GM21529 (cell line): ENCODE measurements around the gene KLHL2.
"Not testable (repeated sequence)": the region's sequence is repeated elsewhere in the genome, so short reads cannot be mapped to it uniquely, and the experiment has no call there.

ENCODE experiments used
- ATAC-seq: cut with Tn5 transposase; IDR thresholded peaks from one replicate; pipeline ENCODE4 v1.9.1; 2021; ENCODE audit not compliant: unreplicated experiment

Gene KLHL2, protein sequence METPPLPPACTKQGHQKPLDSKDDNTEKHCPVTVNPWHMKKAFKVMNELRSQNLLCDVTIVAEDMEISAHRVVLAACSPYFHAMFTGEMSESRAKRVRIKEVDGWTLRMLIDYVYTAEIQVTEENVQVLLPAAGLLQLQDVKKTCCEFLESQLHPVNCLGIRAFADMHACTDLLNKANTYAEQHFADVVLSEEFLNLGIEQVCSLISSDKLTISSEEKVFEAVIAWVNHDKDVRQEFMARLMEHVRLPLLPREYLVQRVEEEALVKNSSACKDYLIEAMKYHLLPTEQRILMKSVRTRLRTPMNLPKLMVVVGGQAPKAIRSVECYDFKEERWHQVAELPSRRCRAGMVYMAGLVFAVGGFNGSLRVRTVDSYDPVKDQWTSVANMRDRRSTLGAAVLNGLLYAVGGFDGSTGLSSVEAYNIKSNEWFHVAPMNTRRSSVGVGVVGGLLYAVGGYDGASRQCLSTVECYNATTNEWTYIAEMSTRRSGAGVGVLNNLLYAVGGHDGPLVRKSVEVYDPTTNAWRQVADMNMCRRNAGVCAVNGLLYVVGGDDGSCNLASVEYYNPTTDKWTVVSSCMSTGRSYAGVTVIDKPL

DNA sequence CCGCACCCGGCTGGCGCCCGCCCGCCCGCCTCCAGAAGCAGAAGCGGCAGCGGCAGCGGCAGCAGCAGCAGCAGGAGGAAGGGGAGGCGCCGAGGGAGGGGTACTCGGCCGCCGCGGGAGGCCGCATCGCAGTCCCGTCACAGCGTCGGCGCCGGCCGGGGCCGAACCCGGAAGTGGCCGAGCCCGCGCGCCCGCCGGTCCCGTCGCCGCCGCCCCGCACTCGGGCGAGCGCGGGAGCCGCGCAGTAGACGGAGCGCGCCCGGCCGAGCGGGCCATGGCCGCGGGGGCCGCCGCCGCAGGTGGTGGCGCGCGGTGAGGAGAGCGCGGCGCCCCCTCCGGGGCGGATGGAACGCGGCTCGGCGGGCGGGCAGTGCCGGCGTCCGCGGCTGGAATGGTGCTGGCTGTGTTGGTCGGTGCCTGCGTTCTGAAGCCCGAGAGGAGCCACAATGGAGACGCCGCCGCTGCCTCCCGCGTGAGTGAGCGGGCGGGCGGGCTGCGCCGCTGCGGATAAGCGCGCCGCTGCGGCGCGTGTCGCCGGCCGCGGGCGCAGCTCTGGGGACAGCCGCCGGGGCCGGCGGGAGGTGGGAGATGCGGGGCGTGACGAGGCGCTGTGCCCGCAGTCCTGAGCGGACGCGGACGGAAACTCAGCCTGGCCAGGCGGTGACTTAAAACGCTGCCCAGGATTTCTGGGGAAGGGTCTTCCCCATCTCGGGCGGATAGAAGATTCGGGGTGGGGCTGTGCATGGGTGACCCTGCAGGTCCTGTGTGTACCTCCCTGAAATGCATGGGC, at the start of gene KLHL2:
Gene KLHL2, plus strand, starts transcription at position 131 of the 790 bp plus-strand sequence. Its CDS starts 316 bp downstream, at position 447.
- peak; percentile 85 for ATAC-seq

DNA sequence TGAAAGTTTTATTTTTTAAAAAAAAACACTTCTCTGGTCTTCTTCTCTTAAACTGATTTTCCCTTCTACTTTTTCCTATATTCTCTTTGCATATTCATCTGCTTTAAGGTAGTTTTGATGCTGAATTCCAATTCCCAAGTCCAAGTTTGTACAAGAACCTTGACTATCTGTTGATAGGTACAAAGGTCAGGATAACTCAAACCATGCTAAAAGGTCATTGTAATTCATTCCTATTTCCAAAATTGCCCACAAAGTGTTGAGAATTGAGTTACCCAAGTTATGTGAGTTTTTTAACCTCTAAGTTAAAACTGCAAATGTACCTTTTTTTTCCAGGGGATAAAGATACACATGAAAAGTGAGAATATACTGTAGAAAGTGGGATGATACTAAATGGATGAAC, 48.6 kb upstream of the KLHL2 start:
- no peak for ATAC-seq

DNA sequence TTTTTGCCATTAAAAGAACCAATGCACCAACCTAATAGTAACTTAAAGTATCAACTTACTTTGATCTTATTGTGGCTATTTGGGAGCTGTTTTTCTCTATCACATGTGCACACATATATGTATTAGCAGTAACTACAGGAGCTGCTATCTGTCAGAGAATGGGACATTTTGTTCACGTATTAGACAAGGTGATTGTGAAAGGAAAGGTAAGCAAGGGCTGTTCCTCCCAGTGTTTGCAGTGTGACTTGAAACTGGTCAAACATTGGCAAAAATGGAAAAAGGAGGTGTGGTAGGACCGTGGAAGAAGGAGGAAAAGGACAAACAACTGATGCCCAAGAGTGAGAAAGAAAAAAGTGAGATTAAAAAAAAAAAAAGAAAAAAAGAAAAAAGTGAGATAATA, 43.1 kb upstream of the KLHL2 start:
- ATAC-seq = no peak

DNA sequence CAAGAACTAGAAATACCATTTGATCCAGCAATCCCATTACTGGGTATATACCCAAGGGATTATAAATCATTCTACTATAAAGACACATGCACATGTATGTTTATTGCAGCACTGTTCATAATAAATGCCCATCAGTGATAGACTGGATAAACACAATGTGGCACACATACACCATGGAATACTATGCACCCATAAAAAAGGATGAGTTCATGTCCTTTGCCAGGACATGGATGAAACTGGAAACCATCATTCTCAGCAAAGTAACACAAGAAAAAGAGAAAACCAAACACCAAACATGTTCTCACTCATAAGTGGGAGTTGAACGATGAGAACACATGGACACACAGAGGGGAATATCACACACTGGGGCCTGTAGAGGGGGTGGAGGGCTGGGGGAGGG, 40.5 kb upstream of the KLHL2 start:
- ATAC-seq = not testable (repeated sequence)

DNA sequence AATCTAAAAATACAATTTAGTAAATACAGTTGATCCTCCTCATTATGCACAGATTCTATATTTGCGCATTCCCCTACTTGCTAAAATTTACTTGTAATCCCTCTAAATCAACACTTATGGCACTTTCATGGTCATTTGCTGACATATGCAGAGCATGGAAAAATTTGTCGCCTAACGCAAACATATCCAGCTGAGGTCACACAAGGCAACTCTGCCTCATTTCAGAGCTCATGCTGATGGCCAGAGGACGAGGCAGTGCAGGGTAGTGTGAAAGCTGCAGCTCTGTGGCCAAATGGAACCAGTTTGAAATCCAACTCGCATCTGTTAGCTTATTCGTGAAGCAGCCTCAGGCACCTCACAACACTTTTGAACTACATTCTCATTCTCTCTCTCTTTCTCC, 39.7 kb upstream of the KLHL2 start:
- ATAC-seq = no peak

DNA sequence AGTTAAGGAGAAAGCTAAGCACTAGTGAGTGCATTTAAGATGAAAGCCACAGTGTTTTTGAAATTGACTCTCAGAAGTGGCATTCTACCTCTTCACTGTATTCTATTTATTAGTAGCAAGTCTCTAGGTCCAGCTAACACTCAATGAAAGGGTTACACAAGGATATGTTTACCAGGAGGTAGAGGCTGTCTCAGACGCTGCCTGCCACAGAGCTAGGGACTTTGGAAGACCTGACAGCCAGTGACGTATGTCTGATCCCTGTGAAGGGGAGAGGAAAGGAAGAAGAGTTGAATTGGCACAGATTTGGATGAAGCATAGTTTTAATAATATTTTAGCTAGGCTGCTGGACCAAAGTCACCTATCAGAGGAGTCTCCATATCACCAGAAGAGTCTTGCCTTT, 36.5 kb upstream of the KLHL2 start:
- no peak for ATAC-seq

DNA sequence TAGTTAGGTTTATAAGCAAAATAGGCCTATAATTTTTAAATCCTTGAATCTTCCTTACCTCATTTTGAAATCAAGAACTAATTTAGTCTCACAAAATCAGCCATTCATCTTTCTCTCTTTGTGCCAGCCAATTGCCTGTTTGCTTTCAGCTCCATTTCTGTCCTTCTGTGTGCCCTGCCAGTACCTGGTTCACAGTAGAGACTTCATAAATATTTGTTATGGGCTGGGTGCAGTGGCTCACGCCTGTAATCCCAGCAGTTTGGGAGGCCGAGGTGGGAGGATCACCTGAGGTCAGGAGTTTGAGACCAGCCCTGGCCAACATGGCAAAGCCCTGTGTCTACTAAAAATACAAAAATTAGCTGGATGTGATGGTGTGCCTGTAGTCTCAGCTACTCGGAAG, 31.9 kb upstream of the KLHL2 start:
- ATAC-seq = not testable (repeated sequence)

DNA sequence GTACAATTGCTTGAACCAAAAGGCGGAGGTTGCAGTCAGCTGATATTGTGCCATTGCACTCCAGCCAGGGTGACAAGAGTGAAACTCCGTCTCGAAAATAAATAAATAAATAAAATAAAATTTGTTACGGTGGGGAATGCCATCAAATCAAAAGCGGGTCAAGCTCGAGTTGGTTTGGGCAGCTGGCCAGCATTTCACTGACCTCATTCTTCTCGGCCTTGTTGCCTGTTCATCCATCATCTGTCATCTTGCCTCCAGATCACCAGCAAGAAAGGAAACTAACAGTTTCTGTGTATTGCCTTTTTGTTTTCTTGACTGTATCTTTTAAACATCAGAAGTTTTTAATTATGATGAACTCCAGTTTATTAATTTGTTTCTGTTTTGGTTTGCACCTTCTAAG, 31.5 kb upstream of the KLHL2 start:
- no peak for ATAC-seq

DNA sequence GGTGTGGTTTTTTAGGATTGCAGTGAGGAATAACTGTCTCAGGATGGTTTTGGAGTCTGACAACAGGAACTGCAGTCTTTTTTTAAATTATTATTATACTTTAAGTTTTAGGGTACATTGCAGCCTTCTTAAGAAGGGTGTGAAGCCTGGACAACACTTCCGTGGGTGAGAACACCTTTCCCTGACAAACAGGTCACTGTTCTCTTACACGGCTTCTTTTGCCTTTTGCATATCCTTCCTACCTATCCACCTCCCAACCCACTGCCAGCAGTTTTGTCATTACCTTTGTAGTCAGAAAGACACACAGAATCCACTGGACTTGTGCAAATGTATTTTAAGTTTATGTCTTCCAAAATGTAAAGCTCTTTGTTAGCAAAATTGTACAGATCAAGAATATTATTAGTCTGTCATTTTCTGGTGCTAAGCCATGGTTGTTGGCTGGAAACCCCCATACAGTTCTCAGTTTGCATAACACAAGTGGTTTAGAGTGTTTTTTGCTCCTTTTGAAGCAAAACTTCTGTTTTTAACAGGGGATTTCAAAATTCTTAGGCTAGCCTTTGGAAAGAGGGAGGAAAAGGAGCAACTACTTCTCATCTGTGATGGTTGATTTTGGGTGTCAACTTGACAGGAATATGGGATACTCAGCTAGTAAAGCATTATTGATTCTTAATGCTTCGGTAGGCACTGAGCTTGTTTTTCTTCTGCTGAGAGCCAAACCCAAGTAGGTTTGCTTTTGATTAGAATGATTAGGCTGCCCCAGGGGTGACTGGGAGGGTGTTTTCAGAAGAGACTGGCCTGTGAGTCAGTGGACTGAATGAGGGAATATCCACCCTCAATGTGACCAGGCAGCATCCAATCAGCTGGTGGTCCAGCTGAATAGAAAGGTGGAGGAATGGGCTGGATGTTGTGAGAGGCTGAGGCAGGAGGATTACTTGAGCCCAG, 29.4 kb upstream of the KLHL2 start:
- peak; percentile 78 for ATAC-seq

DNA sequence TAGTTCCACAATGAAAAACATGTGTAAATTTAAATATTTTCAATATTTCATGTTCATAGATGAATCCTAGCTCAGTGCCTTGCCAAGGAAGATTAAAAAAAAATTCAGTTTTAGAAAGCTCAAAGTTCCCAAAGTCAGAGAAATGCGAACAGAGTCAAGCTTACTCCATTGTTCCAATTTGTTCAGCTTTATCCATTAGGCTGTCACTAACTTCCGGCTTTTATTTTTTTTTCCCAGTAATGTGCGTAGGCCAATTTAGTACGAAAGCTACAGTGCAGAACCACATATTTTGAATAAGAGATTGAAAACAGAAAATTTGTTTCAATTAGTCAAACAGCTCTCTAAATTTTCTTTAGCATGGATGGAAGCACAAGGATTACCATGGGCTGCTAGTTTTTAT, 23.1 kb upstream of the KLHL2 start:
- ATAC-seq = no peak

DNA sequence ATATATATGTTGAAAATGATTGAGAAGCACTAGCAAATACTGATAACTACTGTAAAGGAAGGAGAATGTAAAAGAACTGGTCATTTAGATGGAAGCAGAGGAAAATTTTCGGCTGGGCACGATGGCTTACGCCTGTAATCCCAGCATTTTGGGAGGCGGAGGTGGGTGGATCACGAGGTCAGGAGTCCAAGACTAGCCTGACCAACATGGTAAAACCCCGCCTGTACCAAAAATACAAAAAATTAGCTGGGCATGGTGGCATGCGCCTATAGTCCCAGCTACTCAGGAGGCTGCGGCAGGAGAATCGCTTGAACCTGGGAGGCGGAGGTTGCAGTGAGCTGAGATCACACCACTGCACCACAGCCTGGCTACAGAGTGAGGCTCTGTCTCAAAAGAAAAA, 22.4 kb upstream of the KLHL2 start:
- not testable (repeated sequence) for ATAC-seq

DNA sequence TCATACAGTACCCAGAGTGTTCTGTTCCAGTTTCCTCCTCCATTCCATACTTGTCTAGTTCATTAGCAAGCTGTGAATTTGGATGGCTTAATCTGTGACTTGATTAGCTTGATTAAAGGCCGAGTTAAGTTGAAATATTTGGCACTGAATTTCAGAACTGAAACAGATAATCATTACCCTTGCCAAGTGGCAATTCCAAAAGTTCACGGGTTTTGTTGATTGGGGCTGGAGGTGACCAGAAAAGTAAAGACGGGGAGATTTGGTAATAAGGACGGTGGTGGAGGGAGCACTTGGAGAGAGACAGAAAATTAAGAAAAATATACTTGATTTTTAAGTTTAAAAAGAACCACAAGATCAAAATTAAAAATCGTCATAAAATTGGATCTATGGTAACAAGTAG, 21.9 kb upstream of the KLHL2 start:
- ATAC-seq = no peak

DNA sequence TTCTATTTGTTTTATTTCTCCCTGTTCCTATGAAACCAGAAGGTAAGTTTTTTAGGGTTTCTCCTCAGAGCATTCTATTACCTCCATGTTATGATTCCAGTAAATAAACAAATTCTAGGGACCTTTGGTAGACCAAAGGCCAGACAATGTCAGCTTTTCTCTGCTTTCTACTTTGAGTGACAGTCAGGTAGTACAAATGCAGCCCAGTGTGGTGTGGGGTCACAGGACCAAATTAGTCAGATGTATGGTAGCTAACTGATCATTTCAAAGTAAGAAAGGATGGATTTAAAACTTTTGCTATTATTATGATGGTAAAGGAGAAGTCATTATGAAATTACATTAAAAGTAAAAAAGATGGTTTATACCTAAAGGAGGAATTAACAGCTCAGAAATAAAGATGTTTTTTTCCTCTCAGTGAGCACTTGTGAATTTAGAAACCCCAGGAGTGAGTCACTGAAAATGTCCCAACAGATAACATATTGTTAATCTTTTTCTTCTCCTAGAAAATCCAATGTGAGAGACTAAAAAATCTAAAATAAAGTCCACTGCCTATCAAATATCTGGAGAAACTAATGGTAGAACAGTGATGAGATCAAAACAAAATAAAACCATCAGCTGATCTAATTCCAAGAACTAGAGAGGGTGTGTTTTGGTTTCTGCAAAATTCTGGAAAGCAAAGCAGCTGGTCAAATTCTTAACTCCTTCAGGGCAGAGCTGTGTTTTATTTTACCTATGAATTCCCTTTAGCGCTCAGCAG, 16.6 kb upstream of the KLHL2 start:
- ATAC-seq = no peak

DNA sequence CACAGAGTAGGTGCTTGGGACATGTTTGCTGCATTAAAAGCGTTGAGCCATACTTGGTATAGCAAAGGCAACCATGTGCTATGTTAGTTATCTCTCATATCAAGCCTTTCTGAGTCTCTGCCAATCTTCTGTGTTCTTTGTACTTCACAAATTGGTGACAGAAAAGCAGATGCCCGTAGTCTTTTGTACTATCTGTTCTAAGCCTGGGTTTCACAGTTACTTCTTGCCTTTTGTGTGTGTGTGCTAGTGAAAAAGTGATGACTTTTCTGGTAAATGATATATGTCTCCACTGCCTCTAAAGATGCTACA, 16.1 kb upstream of the KLHL2 start:
- ATAC-seq = no peak

DNA sequence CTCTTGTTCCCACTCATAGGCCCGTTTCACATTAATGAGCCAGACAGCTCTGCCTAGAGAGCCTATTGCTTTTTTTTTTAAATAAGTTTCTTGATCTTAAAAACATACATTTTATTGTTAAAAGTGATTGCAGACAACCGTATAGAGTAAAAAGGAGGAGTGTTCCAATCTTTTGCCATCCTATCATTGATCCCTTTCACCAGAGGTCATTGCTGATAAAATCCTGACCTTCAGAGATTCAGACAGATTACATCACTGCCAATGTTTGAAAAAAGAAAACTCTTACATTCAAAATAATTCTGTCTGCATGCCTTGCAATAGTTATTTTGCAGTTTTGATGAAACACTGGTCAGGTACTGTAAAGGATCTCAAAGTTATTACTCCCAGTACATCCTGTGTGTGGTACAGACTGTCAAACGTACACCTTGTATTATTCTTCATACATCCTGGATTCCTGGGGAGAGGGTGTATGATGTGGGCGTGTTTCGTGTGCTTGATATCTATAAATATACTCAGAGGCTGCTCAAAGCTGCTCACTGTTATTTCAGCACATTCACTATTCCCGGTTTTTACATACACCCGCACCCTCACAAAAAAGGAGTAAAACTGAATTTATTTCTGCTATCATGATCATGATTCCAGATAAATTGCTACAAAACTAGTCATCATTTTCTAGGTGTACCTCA, 15.4 kb upstream of the KLHL2 start:
- no peak for ATAC-seq

DNA sequence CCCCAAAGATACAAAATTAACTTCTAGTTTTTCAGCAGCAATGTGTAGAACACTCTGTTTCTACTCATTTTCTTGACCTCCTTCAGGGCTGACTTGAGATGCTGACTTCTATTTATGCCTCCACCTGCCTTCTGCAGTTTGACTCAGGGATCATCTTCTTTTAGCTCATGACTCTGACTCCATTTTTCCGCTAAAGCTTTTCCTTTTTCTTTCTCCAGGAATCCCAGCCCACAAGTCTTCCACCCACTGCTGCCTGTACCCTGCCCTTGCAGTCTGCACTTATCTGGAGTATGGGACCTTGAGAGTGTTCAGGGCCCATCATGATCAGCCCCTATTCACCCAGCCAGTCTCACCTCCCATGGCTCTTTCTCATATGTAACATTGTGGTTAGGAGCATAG, 14.9 kb upstream of the KLHL2 start:
- ATAC-seq = no peak

DNA sequence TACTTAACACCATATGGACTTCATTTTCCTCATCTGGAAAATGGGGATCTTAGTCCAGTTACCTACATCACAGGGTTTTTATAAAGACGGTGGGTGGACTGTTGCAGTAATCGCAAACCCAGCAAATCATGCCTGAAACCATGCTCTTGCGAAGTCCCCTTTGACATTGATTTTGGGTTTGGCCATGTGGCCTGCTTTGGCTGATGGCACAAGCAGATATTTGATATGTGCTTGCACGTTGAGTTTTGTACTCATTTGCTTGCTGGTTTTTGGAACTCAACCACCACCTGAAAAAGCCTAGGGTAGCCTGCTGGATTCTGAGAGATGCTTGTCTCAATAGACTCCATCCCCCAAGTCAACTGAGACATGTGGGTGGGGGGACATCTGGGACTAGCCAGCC, 14.4 kb upstream of the KLHL2 start:
- no peak for ATAC-seq

DNA sequence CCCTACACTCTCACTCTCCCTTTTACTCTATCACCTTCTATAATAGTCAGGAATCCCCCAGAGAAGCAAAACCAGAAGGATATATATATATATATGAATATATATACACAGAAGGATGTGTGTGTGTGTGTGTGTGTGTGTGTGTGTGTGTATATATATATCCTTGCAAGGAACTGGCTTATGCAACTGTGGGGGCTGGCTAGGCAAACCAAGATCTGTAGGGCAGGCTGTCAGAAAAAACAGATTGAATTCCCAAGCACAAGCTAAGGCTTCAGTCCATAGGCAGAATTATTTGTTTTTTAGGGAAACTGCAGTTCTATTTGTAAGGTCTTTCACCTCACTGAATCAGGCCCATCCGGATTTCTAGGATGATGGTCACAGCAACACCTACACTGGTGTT, 13.0 kb upstream of the KLHL2 start:
- no peak for ATAC-seq

DNA sequence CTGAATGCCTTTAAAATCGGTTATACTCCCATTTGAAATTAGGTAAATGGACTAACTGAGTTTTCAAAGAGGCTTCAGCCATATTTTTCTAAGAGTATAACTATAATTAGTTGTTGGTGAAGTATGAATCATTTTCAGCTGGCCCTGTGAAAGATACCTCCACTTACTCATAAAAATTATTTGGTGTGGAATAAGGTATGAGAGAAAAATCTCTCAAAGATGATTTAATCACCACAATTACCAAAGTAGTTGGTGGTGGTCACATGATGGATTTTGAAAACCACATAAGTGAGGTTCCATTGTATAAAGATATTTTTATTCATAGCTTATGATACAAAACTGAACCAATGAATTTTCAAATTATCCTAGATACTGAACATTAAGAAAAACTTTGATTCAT, 9.0 kb upstream of the KLHL2 start:
- ATAC-seq = no peak

DNA sequence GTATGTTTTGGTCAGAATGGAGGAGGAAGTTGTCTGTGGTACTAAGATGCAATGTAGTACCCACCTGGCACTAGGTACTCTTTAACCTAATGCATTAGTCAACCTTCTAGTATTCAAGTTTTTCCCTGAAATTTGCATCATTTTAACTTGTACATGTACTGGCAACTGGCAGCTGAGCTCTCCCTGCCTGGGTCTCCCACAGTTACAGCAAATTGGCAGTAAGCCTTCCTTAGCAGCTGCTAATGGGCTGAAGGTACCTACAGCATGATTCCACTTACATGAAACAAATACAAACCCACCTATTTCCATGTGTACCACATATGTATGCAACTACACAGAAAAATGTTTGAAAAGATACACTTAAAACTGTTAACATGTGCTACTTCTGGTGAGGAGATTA, 8.1 kb upstream of the KLHL2 start:
- ATAC-seq = no peak
